CD4-positive, alpha-beta T cell treated with Interleukin-1 beta for 1 hour (primary cell): ENCODE measurements around the gene RALGPS1.

Experiments
- DNase-seq, 2 donors: peaks; one replicate each; pipeline ENCODE4 v3.0.0-alpha.2; 2020 to 2022

RALGPS1 gene

DNA sequence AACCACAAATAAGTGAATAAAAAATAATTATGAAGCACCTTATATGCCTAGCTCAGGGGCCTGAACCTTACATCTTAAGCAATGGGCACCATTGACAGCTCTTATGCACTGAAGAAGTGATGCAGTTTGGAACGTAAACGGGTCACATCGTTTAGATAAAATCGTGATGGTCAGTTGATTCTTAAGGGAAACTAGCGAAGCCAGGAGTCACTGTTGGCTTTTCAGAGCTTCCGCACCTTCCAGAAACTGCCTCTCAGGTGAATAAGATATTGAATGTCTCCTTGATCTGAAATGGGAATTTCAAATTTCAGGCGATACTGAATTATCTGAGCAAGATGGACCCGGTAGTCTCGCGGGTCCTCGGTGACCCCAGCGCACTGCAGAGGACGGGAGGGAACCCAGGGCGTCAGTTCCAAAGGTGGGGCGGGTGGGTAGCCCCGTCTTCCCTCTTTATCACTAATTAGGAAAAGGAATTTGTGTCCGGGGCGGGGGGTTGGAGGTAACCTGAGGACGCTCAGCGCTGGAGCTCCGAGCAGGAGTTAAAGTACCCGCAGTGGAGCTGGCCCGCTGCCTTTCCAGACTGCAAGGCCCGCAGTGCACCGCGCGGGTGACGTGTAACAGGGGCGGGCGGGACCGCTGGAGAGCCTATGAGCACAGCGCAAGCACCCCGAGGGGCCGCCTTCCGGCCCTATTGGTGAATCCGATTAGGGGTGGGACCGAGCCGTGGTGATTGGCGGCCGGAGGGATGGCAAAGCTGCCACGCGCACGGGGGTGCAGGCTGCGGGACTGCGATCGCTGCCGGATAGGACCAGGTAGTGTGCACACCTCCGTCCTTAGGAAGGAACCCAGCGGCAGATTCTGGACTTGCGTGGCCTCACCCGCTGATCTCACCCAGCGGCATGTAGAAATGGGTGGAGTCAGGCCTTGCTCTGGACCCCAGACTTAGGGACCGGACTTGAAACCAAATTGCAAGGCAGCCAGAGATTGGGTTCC lies 330.3 kb downstream of the RALGPS1 start:
- peak; percentile 91 to 92 for DNase-seq

- no peak for DNase-seq
These were observed 331.1 kb downstream of the RALGPS1 start for GRCh38 chr9:127245637-127246164.

GRCh38 chr9:127248241-127248640 lies 333.7 kb downstream of the RALGPS1 start:
- no peak for DNase-seq

DNA sequence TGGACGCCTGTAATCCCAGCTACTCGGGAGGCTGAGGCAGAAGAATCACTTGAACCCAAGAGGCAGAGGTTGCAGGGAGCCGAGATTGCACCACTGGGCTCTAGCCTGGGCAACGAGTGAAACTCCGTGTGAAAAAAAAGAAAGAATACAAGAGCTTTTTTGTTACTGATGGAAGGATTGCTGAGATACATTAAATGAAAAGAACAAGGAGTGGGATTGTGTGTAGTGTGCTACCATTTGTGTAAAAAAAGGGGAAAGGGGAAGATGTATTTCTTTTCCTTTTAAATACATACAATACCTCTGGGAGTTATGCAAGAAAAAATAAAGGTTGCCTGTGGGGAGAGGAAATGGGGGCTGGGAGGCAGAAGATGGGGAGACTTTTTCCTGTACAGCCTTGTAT lies 335.3 kb downstream of the RALGPS1 start:
- no peak for DNase-seq

GRCh38 chr9:127250896-127251391 lies 336.4 kb downstream of the RALGPS1 start:
- DNase-seq, result no peak

DNA sequence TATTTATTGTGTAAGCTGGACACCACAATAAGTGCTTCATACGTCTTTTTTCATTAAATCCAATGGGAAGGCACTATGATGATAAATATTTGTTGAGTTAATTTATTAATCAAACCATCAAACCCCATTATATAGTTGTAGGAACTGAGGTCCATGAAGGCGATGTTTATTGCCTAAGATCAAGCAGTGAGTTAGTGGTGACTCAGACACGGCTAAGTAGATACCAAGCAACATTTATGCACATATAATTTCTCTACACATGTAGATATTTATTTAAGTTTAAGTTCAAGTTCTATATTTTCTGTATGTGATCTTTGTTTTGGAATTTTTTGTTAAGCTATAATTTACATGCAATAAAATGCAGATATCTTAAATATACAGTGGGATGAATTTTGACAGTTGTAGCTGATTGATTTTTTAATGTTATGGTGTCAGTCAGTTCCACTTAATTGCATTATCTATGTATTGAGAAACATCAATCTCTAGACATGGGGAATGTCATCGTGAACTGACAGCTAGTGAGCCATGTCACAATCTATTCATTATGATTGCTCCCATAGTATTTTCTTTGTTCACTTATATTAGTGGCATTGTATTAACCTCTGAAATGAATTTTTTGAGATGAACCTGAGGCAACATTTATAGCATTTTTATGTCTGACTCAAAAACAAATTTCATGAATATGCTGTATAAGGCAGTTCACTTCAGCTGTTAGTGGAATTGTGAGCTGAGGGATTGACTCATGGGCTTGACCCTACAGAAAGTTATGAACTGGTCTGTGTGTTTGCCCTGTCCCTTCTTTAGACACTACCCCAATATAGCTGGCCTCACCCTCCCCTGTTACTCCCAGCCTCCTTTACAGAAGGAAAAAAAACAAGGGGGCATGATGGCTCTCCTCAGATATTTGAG lies 338.1 kb downstream of the RALGPS1 start:
- no peak for DNase-seq

DNA sequence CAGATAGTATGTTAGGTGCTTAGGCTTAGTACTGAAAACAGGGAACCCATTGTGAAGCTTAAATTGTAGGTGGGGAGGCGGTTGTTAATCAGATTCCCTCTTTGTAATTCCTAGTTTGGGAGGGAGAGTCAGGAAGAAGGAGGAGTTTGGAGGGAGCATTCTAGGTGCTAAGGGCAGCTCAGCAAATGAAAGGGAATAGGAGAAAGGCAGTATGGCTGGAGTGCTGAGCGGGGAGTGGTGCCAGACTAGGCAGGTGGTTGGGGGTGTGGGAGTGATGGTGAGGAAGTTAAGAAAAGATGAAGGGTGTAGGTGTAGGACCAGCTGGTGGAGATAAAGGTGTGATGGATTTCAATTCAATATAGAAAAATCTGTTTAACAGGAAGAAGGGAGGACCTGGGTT lies 338.9 kb downstream of the RALGPS1 start:
- no peak for DNase-seq

GRCh38 chr9:127255692-127256091 lies 341.1 kb downstream of the RALGPS1 start:
- no peak for DNase-seq

DNA sequence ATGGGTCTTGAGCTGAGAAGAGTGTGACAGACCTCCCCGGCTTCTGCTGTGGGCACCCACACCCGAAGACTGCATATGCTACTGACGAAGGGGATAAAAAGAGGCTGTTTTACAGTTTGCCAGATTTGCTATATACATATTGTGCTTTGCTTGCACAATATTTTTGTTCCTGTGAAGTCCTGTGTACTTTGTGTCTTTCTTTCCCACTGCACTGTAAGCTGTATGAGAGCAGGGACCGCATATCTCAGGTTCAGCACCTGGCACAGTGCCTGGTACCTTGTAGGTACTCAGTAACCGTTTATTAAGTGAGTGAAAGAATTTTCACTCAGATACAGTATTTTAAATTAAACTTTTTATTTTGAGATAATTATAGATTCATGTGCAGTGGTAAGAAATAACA lies 341.7 kb downstream of the RALGPS1 start:
- no peak for DNase-seq

DNA sequence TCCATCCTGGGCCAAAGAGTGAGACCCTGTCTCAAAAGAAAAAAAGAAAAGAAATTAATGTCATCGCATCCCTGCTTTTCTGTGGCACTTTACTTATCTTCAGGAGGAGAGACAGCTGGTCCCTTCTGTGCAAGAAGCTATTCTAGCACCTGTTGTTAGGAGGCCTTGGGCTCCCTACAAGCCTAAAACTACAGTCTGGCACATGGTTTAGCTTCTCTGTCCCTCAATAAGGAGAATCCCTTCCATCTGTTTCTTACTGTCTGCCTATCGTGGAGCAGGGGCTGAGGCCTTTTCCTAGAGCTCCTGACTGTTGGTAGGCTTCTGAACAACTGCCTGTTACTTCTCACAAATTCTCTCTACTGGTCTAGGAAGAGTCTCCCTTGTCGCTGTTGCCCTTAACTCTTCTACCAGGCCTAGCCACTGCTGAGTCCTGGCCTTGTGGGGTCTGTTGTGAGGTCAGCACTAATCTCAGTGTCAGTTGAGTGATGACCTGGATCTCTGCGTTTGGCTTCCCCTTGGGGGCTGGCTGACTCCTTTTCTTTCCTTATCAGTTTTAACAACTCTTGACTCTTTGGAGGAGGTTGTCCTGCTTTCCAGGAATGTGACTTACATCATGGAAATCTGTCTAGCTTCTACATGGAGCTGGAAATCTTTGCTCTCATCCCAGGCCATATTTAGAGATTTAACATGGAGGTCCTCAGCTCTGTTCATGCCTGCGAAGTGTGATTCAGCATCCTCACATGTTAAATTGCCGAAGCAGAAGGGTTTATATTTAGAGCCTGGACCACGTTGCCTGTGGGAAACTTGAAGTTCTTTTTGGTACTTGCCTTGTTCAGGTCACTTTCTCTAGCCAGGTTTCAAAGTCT lies 344.3 kb downstream of the RALGPS1 start:
- DNase-seq, result no peak

DNA sequence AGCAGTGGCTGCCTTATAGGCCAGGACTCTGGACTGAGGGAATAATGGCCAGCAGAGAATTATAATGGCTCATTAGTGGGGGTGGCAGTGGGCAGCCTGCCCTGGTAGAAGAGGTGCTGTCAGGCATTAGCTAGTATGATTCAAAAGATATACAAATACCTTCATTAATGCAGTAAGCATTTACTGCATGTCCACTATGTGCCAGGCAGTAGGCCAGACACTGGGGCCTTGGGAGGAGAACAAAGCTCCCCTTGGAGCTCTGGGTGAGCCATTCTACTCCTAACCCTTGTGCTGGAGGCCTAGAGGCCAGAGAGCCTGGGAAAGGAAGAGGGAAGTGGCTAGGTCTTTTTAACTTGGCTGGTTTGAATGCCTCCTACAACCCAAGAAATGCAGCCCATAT lies 348.0 kb downstream of the RALGPS1 start:
- DNase-seq, result no peak

DNA sequence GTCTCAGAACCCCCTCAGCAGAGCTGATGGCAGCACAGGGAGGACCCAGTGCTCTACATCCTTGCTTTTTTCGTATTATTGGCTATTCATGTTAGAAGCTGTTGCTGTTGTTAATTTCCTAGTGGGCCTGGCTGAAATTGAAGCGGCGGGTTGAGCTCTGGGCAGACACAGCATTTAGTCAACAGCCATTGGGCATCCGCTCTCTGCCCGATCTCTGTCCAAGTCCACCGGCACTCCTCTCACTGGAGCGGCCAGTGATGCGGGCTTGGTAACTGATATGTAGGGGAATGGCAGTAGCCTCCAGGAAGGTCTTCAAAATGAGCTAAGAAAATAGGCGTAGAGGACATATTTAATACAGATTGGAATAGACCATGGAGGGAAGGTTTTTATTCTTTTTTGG lies 348.7 kb downstream of the RALGPS1 start:
- no peak for DNase-seq

GRCh38 chr9:127263664-127264063 lies 349.1 kb downstream of the RALGPS1 start:
- no peak for DNase-seq

GRCh38 chr9:127264462-127265219 lies 350.1 kb downstream of the RALGPS1 start, which contains the start of gene GARNL3:
GARNL3 (plus strand) TSS chr9:127264774; CDS start chr9:127264878, 104 bp downstream.
- DNase-seq, result no peak

DNA sequence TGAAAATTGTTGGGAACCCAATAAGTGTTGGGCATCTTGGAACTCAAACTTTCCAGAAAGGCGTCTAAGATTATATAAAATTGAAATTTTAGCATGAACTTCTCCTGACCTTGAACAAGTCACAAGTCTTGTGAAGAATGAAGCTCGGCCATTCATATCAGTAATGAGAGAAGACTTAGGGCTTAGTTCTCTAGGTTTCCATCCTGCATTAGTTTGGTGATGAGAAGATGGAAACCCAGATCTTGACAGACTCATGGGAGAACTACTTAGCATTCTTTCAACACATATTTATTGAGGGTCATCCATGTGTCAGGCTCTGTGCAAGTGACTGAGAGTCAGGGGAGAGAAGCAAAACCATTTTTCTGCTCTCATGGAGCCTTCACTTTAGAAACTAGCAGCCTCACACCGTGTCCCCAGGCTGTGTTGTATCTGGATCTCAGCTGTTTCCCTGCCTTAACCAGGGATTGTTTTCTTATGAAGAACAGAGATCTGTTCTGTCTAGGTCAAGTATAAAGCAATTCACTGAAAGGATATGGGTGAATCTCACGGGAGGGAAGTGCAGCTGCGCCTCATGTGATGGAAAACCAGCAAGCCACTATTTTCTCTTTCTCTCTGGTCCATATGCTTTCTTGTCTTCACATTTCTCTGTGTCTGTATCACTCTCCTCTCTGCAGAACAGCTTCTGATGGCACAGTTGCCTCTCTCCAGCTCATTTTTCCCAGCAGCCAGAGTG lies 353.4 kb downstream of the RALGPS1 start:
- no peak for DNase-seq

GRCh38 chr9:127269449-127269848 lies 354.9 kb downstream of the RALGPS1 start:
- DNase-seq, result no peak
